Neural cell (in vitro differentiated cells): Measurements from ENCODE around the gene ANKRD36.
"Not testable (repeated sequence)": the region's sequence is repeated elsewhere in the genome, so short reads cannot be mapped to it uniquely, and the experiment has no call there.

Experiments
- EZH2 ChIP-seq: fragments of 200-600, 300-800 bp; shearing (Covaris generic), sonication (generic); IDR thresholded peaks from 2 replicates; pipeline ENCODE4 v1.6.1; 2014; ENCODE audit warnings: antibody characterized with exemption, low read length, borderline replicate concordance, mild to moderate bottlenecking; ENCODE audit not compliant: insufficient read depth, poor library complexity, severe bottlenecking
- MXI1 ChIP-seq: fragments of 450-650 bp; conservative IDR thresholded peaks from 2 replicates; pipeline ENCODE4 v1.6.1; 2014; ENCODE audit warnings: antibody characterized with exemption, mild to moderate bottlenecking; ENCODE audit not compliant: poor library complexity, severe bottlenecking
- POLR2AphosphoS5 ChIP-seq: IDR thresholded peaks from 2 replicates; pipeline ENCODE4 v1.6.1; 2012
- RAD21 ChIP-seq: fragments of 450-650 bp; conservative IDR thresholded peaks from 2 replicates; pipeline ENCODE4 v1.6.1; 2014; ENCODE audit warnings: antibody characterized with exemption, mild to moderate bottlenecking, moderate library complexity
- TF ChIP-seq, protein P1 (sequence below): fragments of 450-650 bp; IDR thresholded peaks from 2 replicates; pipeline ENCODE4 v1.5.1; 2014; ENCODE audit warnings: antibody characterized with exemption, mild to moderate bottlenecking, moderate library complexity; ENCODE audit not compliant: poor library complexity, severe bottlenecking
- TF ChIP-seq, protein P2 (sequence below): IDR thresholded peaks from 2 replicates; pipeline ENCODE4 v1.6.1; 2012; ENCODE audit warnings: borderline replicate concordance

DNA sequence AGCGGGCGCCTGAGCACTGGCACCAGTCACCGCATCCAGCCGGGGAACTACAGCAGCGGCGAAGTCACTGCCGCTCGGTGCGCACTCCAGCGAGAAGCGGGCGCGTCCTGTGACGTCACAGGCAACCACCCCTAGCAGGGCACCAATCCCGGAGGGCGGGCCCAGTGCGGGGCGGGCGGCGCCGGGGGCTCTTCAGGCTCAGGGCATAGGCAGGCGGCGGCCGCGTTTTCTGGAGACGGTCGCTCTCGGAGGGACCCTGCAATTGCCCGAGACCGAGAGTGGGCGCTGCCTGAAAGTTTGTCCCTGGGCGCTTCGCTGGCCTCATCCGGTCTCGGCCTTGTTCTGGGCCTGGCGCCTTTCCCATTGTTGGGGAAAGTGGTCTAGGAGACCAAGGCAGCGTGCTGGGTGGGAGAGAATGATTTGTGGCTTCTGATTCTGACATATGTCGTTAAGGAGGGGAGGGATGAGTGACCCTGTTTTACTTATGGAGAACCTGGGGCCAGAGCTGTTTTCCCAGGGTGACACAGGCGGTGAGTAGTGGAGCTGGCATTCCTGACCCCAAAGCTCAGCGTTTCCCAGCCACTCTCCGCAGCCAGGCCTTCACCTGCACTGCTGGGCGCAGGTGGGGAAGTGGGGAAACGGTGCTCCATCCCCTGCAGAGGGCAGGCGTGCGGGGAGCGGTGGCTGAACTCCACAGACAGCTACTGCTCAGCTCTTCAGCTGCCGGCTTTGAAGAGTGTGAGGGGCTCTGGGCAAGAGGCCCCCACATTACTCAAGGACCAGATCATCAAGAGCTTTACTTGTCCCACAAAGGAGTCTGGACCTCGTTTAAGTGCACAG, 18.0 kb upstream of the ANKRD36 start, which contains the start of gene FAHD2B:
- TF ChIP-seq EZH2, RAD21, POLR2AphosphoS5, MXI1: not testable (repeated sequence)
- TF ChIP-seq, protein P1, sequence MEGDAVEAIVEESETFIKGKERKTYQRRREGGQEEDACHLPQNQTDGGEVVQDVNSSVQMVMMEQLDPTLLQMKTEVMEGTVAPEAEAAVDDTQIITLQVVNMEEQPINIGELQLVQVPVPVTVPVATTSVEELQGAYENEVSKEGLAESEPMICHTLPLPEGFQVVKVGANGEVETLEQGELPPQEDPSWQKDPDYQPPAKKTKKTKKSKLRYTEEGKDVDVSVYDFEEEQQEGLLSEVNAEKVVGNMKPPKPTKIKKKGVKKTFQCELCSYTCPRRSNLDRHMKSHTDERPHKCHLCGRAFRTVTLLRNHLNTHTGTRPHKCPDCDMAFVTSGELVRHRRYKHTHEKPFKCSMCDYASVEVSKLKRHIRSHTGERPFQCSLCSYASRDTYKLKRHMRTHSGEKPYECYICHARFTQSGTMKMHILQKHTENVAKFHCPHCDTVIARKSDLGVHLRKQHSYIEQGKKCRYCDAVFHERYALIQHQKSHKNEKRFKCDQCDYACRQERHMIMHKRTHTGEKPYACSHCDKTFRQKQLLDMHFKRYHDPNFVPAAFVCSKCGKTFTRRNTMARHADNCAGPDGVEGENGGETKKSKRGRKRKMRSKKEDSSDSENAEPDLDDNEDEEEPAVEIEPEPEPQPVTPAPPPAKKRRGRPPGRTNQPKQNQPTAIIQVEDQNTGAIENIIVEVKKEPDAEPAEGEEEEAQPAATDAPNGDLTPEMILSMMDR = not testable (repeated sequence)
- TF ChIP-seq, protein P2, sequence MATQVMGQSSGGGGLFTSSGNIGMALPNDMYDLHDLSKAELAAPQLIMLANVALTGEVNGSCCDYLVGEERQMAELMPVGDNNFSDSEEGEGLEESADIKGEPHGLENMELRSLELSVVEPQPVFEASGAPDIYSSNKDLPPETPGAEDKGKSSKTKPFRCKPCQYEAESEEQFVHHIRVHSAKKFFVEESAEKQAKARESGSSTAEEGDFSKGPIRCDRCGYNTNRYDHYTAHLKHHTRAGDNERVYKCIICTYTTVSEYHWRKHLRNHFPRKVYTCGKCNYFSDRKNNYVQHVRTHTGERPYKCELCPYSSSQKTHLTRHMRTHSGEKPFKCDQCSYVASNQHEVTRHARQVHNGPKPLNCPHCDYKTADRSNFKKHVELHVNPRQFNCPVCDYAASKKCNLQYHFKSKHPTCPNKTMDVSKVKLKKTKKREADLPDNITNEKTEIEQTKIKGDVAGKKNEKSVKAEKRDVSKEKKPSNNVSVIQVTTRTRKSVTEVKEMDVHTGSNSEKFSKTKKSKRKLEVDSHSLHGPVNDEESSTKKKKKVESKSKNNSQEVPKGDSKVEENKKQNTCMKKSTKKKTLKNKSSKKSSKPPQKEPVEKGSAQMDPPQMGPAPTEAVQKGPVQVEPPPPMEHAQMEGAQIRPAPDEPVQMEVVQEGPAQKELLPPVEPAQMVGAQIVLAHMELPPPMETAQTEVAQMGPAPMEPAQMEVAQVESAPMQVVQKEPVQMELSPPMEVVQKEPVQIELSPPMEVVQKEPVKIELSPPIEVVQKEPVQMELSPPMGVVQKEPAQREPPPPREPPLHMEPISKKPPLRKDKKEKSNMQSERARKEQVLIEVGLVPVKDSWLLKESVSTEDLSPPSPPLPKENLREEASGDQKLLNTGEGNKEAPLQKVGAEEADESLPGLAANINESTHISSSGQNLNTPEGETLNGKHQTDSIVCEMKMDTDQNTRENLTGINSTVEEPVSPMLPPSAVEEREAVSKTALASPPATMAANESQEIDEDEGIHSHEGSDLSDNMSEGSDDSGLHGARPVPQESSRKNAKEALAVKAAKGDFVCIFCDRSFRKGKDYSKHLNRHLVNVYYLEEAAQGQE = not testable (repeated sequence)
